ENCODE results near the gene OLFM4. TPM values are rescaled to one million over a fixed set of nuclear protein-coding genes. Genes with fewer than 3 reads are reported as not detected.

The OLFM4 gene
- total RNA-seq, 6 experiments from 2014 or later = not detected

DNA sequence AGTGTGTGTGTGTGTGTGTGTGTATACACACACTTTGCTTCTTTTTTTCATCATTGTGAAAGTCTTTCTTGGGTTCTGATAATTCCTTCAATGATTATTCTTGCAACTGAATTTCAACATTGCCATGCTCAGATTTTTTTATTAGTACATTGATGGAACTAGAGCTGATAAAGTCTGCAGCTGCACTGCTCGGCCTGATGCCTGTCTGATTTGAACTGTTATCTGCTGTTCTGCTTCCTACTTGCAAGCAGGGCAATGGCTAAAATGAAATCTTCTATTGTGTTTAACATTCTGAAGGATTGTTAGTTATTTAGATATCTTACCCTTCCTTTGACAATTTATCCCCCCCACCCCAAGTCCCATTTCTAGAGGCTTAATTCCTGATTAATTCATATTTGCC is 61.3 kb downstream of the OLFM4 start:
- H3K4me1 Mint-ChIP-seq (ENCODE audit: low read depth) = no peaks in the 10 kb centered on the region
- no peaks in the 10 kb centered on the region for H3K36me3 Mint-ChIP-seq (ENCODE audit: low read depth)
- no peak overlapping the region for H3K4me3 Mint-ChIP-seq
- H3K9me3 Mint-ChIP-seq = peaks cover 29% of the 10 kb centered on the region
- TF ChIP-seq, protein P1, sequence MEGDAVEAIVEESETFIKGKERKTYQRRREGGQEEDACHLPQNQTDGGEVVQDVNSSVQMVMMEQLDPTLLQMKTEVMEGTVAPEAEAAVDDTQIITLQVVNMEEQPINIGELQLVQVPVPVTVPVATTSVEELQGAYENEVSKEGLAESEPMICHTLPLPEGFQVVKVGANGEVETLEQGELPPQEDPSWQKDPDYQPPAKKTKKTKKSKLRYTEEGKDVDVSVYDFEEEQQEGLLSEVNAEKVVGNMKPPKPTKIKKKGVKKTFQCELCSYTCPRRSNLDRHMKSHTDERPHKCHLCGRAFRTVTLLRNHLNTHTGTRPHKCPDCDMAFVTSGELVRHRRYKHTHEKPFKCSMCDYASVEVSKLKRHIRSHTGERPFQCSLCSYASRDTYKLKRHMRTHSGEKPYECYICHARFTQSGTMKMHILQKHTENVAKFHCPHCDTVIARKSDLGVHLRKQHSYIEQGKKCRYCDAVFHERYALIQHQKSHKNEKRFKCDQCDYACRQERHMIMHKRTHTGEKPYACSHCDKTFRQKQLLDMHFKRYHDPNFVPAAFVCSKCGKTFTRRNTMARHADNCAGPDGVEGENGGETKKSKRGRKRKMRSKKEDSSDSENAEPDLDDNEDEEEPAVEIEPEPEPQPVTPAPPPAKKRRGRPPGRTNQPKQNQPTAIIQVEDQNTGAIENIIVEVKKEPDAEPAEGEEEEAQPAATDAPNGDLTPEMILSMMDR (IDR thresholded peaks at IDR 0.05) = no peak
- no peaks in the 10 kb centered on the region; the same call in 1 of the 2 replicates for H3K27me3 Mint-ChIP-seq (ENCODE audit: insufficient read depth)
- no peak overlapping the region for H3K27ac Mint-ChIP-seq
- no peak for DNase-seq

- TF ChIP-seq, protein P1 (IDR thresholded peaks at IDR 0.05) = no peak
- no peak for DNase-seq
- H3K4me3 Mint-ChIP-seq = no peak overlapping the region
- H3K27ac Mint-ChIP-seq = no peak overlapping the region
- H3K36me3 Mint-ChIP-seq (ENCODE audit: low read depth) = no peaks in the 10 kb centered on the region
- H3K27me3 Mint-ChIP-seq (ENCODE audit: insufficient read depth) = no peaks in the 10 kb centered on the region; the same call in 1 of the 2 replicates
- H3K4me1 Mint-ChIP-seq (ENCODE audit: low read depth) = no peaks in the 10 kb centered on the region
- peaks cover 29% of the 10 kb centered on the region for H3K9me3 Mint-ChIP-seq
Measured at GRCh38 chr13:53090461-53090860, 61.8 kb downstream of the OLFM4 start.

- no peak overlapping the region for H3K27ac Mint-ChIP-seq
Measured at GRCh38 chr13:53092931-53093330, 64.3 kb downstream of the OLFM4 start.

GRCh38 chr13:53098455-53098854 is 69.8 kb downstream of the OLFM4 start:
- no peaks in the 10 kb centered on the region for H3K36me3 Mint-ChIP-seq (ENCODE audit: low read depth)
- peaks cover 7% of the 10 kb centered on the region; the same call in 1 of the 2 replicates for H3K9me3 Mint-ChIP-seq
- H3K4me1 Mint-ChIP-seq (ENCODE audit: low read depth) = no peaks in the 10 kb centered on the region
- no peaks in the 10 kb centered on the region for H3K27me3 Mint-ChIP-seq (ENCODE audit: insufficient read depth)
- H3K4me3 Mint-ChIP-seq = no peak overlapping the region
- H3K27ac Mint-ChIP-seq = no peak overlapping the region
- TF ChIP-seq, protein P1 (IDR thresholded peaks at IDR 0.05) = no peak
- no peak for DNase-seq

More at GRCh38 chr13:53092931-53093330, 64.3 kb downstream of the OLFM4 start:
- H3K36me3 Mint-ChIP-seq (ENCODE audit: low read depth) = no peaks in the 10 kb centered on the region
- no peaks in the 10 kb centered on the region for H3K4me1 Mint-ChIP-seq (ENCODE audit: low read depth)
- no peak overlapping the region for H3K4me3 Mint-ChIP-seq
- TF ChIP-seq, protein P1 (IDR thresholded peaks at IDR 0.05) = no peak
- no peak for DNase-seq
- H3K9me3 Mint-ChIP-seq = peaks cover 29% of the 10 kb centered on the region
- no peaks in the 10 kb centered on the region; the same call in 1 of the 2 replicates for H3K27me3 Mint-ChIP-seq (ENCODE audit: insufficient read depth)

GRCh38 chr13:53100394-53101063 is 71.9 kb downstream of the OLFM4 start:
- Mint-ChIP-seq H3K27me3 (ENCODE audit: insufficient read depth) (no peaks in the 10 kb centered on the region), H3K9me3 (peaks cover 20% of the 10 kb centered on the region), H3K27ac (no peak overlapping the region), H3K36me3 (ENCODE audit: low read depth) (0 out of 2 replicates have a peak, but pooled peaks cover 3% of the 10 kb centered on the region), H3K4me3 (no peak overlapping the region), H3K4me1 (ENCODE audit: low read depth) (no peaks in the 10 kb centered on the region)
- TF ChIP-seq, protein P1 (IDR thresholded peaks at IDR 0.05) = no peak
- no peak for DNase-seq

Other genes with a start within 250 kb of the OLFM4 start
- not detected for gene PCDH8, start 180.2 kb upstream of the OLFM4 start, total RNA-seq (2021; fragmentation: NEBNext Ultra II Directional; extraction: Animal tissue kit (Norgen Biotek cat#: 25700))